Measurements from ENCODE around the gene NCAN.

DNA sequence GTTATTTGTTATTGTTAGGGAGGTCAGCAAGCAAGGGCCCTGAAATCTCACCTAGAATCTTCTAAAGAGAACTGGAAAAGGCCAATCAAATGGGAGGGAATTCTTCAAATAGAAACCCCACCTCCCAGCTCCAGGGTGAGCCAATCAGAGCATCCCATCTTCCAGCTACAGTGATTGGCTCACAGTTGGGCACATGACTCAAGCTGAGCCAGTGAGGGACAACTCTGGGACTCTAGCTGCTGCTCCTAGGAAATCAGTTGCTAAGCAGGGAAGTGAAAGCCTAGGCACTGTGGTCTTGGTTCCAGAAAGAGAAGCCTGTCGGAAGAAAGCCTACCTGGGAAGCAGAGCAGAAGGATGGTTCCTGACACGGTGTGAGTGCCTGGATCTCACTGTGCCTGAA, 48.0 kb downstream of the NCAN start:
- TF ChIP-seq, protein P1, sequence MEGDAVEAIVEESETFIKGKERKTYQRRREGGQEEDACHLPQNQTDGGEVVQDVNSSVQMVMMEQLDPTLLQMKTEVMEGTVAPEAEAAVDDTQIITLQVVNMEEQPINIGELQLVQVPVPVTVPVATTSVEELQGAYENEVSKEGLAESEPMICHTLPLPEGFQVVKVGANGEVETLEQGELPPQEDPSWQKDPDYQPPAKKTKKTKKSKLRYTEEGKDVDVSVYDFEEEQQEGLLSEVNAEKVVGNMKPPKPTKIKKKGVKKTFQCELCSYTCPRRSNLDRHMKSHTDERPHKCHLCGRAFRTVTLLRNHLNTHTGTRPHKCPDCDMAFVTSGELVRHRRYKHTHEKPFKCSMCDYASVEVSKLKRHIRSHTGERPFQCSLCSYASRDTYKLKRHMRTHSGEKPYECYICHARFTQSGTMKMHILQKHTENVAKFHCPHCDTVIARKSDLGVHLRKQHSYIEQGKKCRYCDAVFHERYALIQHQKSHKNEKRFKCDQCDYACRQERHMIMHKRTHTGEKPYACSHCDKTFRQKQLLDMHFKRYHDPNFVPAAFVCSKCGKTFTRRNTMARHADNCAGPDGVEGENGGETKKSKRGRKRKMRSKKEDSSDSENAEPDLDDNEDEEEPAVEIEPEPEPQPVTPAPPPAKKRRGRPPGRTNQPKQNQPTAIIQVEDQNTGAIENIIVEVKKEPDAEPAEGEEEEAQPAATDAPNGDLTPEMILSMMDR (IDR thresholded peaks at IDR 0.05; ENCODE audit: insufficient read depth, low read length, poor library complexity, severe bottlenecking) = no peak
- no peak for TF ChIP-seq EZH2phosphoT487 (conservative IDR thresholded peaks at IDR 0.05; ENCODE audit: low read length)
